ENCODE data around the gene FAM229B. TPM values are rescaled to one million over a fixed set of nuclear protein-coding genes. Genes with fewer than 3 reads are reported as not detected.
A peak's percentile ranks its signal among the peaks of the same experiment; 100 is the strongest.

FAM229B gene
- total RNA-seq, 1 donor from 2014 or later: 31.8 TPM

GRCh38 chr6:112117554-112117953, 30.2 kb downstream of the FAM229B start:
- Mint-ChIP-seq H3K27ac (ENCODE audit: unreplicated experiment) (peak overlapping the region; percentile 91), H3K36me3 (ENCODE audit: low read depth, unreplicated experiment) (no peaks in the 10 kb centered on the region), H3K4me3 (ENCODE audit: unreplicated experiment) (no peak overlapping the region), H3K9me3 (ENCODE audit: unreplicated experiment) (no peaks in the 10 kb centered on the region), H3K27me3 (ENCODE audit: low read depth, unreplicated experiment) (no peaks in the 10 kb centered on the region), H3K4me1 (ENCODE audit: low read depth, unreplicated experiment) (peaks cover 17% of the 10 kb centered on the region)
- Histone ChIP-seq H3K27ac (ENCODE audit: low read depth, low read length) (peak overlapping the region; percentile 3), H3K9me3 (ENCODE audit: insufficient read depth, low read depth, low read length) (no peaks in the 10 kb centered on the region), H4K20me1 (ENCODE audit: insufficient read depth, low read length) (no peaks in the 10 kb centered on the region), H2AFZ (ENCODE audit: low read depth, low read length) (no peak overlapping the region), H3K4me1 (ENCODE audit: insufficient read depth, low read length) (peaks cover 8% of the 10 kb centered on the region), H3K79me2 (ENCODE audit: insufficient read depth, low read length) (no peaks in the 10 kb centered on the region), H3K36me3 (ENCODE audit: insufficient read depth, low read length) (peaks cover 27% of the 10 kb centered on the region), H3K4me2 (ENCODE audit: low read length) (peak overlapping the region; percentile 6), H3K9ac (ENCODE audit: low read length) (no peak overlapping the region), H3K4me3 (ENCODE audit: insufficient read depth, low read depth, low read length) (no peak overlapping the region), H3K27me3 (ENCODE audit: insufficient read depth, low read length) (no peaks in the 10 kb centered on the region)
- peak; percentile 69 for DNase-seq (ENCODE audit: low read depth)
- FAIRE-seq: no peak
- no peak for TF ChIP-seq CTCF (IDR thresholded peaks at IDR 0.05; ENCODE audit: insufficient read depth, low read depth, low read length)
- TF ChIP-seq EZH2 (IDR thresholded peaks at IDR 0.05; ENCODE audit: insufficient read depth, low read length): no peak

GRCh38 chr6:112118034-112118433, 30.6 kb downstream of the FAM229B start:
- Histone ChIP-seq H3K9ac (ENCODE audit: low read length) (no peak overlapping the region), H3K36me3 (ENCODE audit: insufficient read depth, low read length) (peaks cover 27% of the 10 kb centered on the region), H3K4me3 (ENCODE audit: insufficient read depth, low read depth, low read length) (no peak overlapping the region), H3K9me3 (ENCODE audit: insufficient read depth, low read depth, low read length) (no peaks in the 10 kb centered on the region), H3K79me2 (ENCODE audit: insufficient read depth, low read length) (no peaks in the 10 kb centered on the region), H3K4me2 (ENCODE audit: low read length) (peak overlapping the region; percentile 6), H2AFZ (ENCODE audit: low read depth, low read length) (no peak overlapping the region), H3K4me1 (ENCODE audit: insufficient read depth, low read length) (peaks cover 8% of the 10 kb centered on the region), H3K27ac (ENCODE audit: low read depth, low read length) (peak overlapping the region; percentile 3), H4K20me1 (ENCODE audit: insufficient read depth, low read length) (no peaks in the 10 kb centered on the region), H3K27me3 (ENCODE audit: insufficient read depth, low read length) (no peaks in the 10 kb centered on the region)
- Mint-ChIP-seq H3K4me1 (ENCODE audit: low read depth, unreplicated experiment) (peaks cover 17% of the 10 kb centered on the region), H3K4me3 (ENCODE audit: unreplicated experiment) (no peak overlapping the region), H3K9me3 (ENCODE audit: unreplicated experiment) (no peaks in the 10 kb centered on the region), H3K27me3 (ENCODE audit: low read depth, unreplicated experiment) (no peaks in the 10 kb centered on the region), H3K36me3 (ENCODE audit: low read depth, unreplicated experiment) (no peaks in the 10 kb centered on the region), H3K27ac (ENCODE audit: unreplicated experiment) (peak overlapping the region; percentile 91)
- no peak for TF ChIP-seq CTCF (IDR thresholded peaks at IDR 0.05; ENCODE audit: insufficient read depth, low read depth, low read length)
- no peak for TF ChIP-seq EZH2 (IDR thresholded peaks at IDR 0.05; ENCODE audit: insufficient read depth, low read length)
- DNase-seq (ENCODE audit: low read depth) (peak; percentile 3), FAIRE-seq (no peak)

GRCh38 chr6:112122756-112123155, 35.4 kb downstream of the FAM229B start:
- peaks cover 19% of the 10 kb centered on the region for H3K36me3 ChIP-seq (ENCODE audit: insufficient read depth, low read length)
- H3K79me2 ChIP-seq (ENCODE audit: insufficient read depth, low read length): no peaks in the 10 kb centered on the region
- DNase-seq (ENCODE audit: low read depth) (no peak), FAIRE-seq (no peak)
- no peak overlapping the region for H3K4me2 ChIP-seq (ENCODE audit: low read length)
- Mint-ChIP-seq H3K9me3 (ENCODE audit: unreplicated experiment) (no peaks in the 10 kb centered on the region), H3K4me3 (ENCODE audit: unreplicated experiment) (no peak overlapping the region), H3K27me3 (ENCODE audit: low read depth, unreplicated experiment) (no peaks in the 10 kb centered on the region), H3K27ac (ENCODE audit: unreplicated experiment) (no peak overlapping the region), H3K4me1 (ENCODE audit: low read depth, unreplicated experiment) (peaks cover 4% of the 10 kb centered on the region), H3K36me3 (ENCODE audit: low read depth, unreplicated experiment) (no peaks in the 10 kb centered on the region)
- H3K27ac ChIP-seq (ENCODE audit: low read depth, low read length): no peak overlapping the region
- H3K9me3 ChIP-seq (ENCODE audit: insufficient read depth, low read depth, low read length): no peaks in the 10 kb centered on the region
- H3K4me3 ChIP-seq (ENCODE audit: insufficient read depth, low read depth, low read length): no peak overlapping the region
- no peak overlapping the region for H3K9ac ChIP-seq (ENCODE audit: low read length)
- no peaks in the 10 kb centered on the region for H4K20me1 ChIP-seq (ENCODE audit: insufficient read depth, low read length)
- H2AFZ ChIP-seq (ENCODE audit: low read depth, low read length): no peak overlapping the region
- TF ChIP-seq CTCF (IDR thresholded peaks at IDR 0.05; ENCODE audit: insufficient read depth, low read depth, low read length): no peak
- H3K4me1 ChIP-seq (ENCODE audit: insufficient read depth, low read length): peaks cover under 1% of the 10 kb centered on the region
- H3K27me3 ChIP-seq (ENCODE audit: insufficient read depth, low read length): no peaks in the 10 kb centered on the region
